ENCODE measurements around the gene MEGF9.

- no peak for TF ChIP-seq CTCF (IDR thresholded peaks at IDR 0.05; ENCODE audit: low read length)
- no peak for TF ChIP-seq EZH2 (IDR thresholded peaks at IDR 0.05; ENCODE audit: borderline replicate concordance, low read length)
Observed at GRCh38 chr9:120558454-120558853, 155.8 kb downstream of the MEGF9 start.

Measured in OCI-LY1 (cell line).